Measurements from ENCODE around the gene TMEM202.
"Not testable (repeated sequence)": the region's sequence is repeated elsewhere in the genome, so short reads cannot be mapped to it uniquely, and the experiment has no call there.

TMEM202 gene, protein sequence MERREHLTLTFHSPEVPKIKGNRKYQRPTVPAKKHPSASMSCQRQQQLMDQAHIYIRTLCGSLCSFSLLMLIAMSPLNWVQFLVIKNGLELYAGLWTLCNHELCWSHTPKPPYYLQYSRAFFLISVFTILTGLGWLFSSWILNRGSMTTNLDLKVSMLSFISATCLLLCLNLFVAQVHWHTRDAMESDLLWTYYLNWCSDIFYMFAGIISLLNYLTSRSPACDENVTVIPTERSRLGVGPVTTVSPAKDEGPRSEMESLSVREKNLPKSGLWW

DNA sequence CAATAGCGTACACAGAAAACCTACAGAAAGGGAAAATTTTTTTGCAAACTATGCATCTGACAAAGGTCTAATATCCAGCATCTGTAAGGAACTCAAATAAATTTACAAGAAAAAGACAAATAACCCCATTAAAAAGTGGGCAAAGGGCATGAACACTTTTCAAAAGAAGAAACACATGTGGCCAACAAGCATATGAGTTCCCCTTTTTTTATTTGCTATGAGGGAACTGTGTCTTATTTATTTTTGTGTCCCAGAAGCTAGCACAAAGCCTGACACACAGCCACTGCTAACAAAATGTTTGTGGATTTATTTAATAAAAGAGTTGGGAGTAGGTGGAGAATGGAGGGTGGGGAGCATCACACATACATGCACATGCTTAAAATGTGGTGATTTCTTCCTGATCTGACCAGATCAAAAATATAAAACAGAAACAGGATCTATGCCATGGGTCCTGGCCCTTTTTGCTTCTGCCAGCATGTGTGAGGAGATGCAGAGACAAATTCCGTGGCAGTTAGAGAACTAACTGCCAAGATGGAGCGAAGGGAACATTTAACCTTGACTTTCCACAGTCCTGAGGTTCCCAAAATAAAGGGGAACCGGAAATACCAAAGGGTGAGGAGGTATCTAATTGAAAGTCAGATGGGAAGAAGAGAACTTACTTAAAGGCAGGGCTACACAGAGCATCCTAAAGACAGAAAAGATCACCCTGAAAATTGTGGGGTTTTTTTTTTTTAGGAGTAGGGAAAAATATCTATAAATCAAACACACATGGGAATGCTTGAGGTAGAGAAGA, at the start of gene TMEM202:
TMEM202 (plus strand) TSS at position 510 of the 793 bp plus-strand sequence; CDS start at position 532, 22 bp downstream.
- no peak for DNase-seq

DNA sequence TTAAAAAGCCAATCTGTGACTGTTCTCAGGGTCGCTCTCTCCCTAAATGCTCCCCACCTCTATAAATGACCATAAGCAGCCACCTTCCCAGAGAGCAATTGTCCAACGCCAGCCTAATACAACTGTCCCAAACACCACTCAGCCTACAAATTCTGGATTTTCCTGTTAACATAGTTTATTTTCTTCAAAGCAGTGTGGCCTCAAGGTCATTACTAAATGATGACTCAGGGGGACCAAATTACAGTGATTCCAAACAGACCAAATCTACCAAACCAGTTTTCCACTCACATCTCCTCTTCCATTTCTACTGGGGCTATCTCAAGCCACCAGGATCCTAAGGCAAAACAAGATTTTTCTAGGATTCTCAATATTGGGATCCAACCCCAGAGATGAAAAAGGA, 44.8 kb upstream of the TMEM202 start:
- DNase-seq: no peak

DNA sequence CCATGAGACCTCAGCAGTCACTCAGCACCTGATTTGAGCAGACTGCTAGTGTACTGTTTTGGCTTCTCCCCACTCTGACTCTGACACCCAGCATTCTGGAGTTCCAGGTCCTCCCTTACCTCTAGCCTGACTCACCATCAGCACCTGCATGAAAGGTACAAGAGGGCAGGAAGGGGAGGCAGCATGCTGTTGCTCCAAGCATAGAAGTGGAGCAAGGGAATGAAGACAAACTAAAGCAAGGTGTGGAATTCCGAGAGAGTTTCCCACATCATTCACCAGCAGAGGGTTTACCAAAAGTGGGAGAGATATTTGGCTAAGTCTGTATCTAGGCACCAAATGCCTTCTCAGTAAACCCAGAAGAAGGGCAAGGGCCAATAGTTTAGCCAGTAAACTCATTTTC, 43.6 kb upstream of the TMEM202 start:
- peak; percentile 38 for DNase-seq

DNA sequence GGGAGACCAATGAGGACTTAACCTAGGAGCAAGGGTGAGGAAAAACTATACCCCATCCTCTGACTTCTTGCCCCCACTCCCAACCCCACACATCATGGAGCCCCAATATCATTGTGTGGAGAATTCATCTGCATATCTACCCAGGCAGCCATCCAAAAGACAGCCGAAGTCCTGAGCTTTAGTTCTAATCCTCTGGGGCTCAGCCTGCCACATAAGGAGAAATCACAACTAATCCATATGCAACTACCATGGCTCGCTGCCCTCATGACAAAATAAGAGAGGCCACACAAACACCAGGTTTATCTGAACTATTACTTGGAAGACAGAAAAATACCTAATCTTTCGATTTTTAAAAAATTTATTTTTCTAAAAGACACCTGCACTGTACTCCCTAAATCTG, 40.0 kb upstream of the TMEM202 start:
- no peak for DNase-seq

DNA sequence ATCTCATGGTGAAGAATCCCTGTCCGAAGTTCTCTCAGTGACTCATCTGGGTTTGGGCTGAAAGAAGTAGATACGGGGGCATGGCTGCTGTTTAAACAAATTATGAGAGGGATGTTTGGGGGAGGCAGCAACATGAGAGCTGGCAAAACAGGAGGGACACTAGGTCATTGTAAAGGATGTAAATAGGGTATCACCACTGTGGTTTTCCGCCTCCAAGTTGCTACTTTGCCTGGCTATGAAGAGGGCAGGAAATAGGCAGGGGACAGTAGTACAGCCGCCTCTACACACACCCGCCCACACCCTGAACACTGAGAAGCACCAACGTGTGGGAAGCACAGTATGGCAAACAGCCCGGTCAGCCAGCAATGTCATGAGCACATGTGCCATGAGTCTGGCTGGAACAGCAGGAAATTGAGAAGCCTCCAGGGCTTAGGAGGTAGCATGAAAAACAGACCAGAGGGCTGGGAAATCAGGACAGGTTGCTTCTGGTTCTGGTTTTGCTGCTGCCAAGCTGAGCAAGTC, 39.4 kb upstream of the TMEM202 start:
- DNase-seq: no peak

DNA sequence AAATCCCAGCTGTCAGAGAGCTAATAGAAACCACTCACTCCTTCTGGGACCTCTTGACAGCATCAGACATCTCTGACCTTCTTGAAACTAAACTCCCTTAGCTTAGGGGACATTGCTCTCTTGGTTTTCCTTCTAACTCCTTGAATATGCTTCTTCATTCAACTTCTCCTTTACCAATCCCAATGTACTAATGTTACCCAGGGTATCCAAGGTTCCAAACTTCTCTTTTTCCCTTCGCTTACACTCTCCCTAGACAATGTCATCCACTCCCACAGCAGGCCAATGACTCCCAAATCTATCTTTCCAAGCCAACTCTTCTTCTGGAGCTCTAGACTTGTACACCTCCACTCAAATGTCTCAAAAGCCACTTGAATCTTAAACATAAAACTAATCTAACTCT, 36.9 kb upstream of the TMEM202 start:
- DNase-seq: no peak

DNA sequence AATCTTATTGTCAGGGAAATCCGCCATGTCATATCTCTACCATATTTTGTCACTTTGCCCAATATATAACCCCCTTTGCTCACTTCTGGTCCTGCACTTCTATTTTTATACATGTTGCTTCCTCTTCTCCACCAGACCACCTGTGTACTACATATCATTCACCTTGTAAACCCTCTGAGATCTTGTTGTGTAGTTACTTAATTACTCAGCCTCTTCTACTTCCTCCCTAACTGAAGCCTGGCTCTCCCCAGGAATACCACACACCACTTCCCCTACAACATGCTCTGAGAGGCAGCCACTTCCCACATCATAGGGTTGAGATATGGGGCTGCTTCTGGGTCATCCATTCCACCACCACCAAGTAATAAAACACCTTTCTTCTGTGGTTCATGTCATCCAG, 32.3 kb upstream of the TMEM202 start:
- DNase-seq: no peak

DNA sequence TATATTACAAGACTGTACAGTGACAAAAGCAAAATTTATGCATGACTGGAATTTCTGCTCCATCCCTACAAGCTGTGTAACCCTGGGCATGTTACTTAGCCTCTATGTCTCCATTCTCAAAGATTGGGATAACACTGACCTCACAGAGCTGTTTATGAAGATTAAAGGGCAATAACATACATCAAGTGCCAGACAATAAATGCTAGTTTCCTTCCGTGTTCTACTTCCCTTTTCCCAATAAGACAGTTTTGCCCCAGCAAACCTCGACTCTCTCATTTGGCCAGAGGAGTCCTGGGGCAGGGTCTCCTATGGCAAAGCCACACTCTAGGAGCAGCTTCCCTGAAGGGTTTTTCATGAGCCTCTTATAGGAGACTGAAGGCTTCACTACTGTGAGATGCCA, 29.8 kb upstream of the TMEM202 start:
- DNase-seq: no peak

DNA sequence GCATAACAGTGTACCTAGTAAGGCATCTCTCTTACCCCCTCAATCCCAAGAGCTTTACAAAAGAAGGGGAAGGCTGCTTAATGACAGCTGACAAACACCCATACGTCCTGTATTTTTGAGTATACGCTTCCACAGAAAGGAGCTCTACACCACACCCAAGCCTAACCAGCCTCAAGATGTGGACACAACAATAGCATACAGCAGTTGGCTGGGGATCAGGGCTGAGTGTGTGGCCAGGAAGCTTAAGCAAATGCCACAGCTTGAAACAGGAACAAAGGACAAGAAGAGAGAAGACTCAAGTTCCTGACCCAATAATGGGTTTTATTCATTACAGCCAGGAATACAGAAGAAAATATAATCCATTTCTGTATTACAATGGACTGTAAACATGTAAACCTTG, 29.2 kb upstream of the TMEM202 start:
- no peak for DNase-seq

DNA sequence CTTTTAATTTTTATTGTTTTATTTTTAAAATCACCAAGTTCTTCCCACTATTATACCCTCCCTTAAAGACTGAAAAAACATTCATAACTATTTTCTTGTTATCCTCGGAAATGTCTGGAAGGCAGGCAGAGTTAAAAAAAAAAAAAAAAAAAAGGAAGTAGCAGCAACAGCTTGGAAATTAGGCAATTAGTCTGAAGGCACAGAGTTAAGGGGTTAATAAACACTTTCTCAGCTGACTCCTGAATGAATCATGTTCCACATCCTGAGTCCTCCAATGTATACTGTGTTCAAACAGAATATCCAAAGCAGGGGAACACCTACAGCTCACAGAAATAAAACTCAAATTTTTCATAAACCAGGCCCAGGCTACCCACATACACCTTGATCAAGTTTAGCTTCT, 28.1 kb upstream of the TMEM202 start:
- no peak for DNase-seq

DNA sequence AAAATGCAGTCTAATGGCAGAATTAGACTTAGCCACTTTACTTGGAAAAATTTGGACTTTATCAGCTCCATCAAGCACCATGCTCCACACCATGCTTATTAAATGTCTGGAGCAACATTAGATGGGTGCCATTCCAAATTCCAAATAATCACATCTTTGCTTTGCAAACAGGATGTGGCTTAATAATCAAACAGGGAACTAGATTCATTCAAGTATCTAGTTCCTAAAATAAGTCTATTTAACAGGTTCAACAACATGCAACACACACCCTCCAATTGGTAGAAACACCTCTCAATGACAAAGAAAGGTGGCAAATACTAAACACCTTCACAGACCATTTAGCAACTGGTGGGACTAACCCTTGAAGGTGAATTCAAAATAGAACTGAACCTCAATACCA, 25.7 kb upstream of the TMEM202 start:
- DNase-seq: no peak

DNA sequence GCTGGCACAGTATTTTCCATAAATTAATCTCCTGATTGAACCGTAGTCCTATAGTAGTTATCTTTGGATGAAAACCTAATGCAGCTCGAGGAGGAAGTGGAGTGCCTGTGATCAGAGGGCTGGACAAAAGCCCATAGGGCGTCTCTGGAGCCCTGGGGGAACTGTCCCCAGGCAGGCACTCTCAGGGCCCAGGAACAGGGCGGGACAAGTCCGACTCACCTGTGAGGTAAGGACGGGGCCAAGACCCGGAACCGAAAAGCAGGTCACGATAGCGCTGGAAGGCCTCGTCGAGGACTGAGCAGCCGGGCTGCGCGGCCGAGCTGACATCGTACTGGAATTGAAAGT, 22.6 kb upstream of the TMEM202 start:
- no peak for DNase-seq

DNA sequence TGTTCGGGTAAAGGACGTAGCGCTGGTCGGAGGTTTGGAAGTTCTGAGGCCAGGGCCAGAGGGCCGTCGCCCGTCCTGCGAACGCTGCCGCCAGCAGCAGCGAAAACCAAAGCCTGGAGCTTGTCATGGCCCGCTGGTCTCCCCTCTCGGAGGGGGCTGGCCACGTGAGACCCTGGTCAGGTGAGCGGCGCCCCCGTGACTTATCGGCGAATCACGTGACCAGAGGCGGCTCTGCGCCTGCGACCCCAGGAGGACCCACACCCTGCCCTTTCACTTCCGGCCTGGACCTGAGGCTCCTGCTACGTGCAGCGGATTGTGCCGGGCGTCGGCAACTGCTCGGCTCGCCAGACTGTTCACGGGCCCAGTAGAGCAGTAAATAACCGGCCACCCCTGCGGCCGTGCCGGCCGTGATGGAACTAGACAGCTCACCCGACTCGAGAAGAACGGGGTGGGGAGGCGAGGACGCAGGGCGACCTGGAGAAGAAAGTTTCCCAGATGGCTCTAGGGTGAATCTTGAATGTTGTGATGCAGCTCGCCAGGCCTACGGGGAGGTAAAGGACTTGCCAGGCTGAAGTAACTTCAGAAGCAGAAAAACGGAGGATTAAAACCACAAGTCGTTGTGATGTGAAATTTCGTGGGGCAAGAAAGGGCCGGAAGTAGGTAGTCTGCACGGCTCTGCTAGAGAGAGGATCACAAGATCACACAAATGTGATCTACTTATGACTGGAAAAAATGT, 22.1 kb upstream of the TMEM202 start, which contains the start of gene HEXA:
HEXA (minus strand) TSS at position 169 of the 736 bp plus-strand sequence; CDS start at position 127, 42 bp downstream.
- peak; percentile 100 for DNase-seq

DNA sequence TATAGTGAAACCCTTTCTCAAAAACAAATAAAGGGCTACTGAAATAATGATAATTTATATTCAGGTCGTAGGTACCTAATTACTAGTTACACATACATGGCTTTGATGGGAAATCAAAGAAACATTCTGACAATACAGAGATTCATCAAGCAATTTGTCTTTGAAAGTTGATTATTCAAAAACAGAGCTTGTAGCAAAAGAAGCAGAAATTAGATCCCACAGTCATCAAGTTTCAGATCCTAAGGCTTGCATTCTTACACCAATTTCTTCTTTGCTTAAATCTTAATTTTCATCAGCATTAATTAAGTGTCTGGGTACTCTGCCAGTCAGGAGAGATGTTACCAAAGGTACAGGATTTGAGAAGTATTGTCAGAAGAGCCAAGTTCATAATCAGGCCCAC, 20.8 kb upstream of the TMEM202 start:
- no peak for DNase-seq

DNA sequence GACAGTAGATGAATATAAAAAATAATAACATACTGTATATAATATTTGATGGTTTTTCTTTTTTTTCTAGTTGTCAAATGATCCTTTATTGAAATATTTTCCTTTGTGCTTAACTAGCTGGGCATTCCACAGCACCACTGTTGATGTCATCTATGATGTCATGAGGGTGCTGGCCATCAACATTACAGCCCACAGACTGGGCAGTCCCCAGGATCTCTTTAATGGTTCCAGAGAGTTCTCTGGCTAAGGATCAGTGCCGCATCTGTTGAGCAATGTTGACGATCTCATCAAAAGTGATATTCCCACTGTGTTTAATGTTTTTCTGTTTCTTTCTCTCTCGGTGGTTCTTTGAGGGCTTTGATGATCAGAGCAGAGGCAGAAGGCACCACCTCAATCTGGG, 19.0 kb upstream of the TMEM202 start:
- DNase-seq: not testable (repeated sequence)

DNA sequence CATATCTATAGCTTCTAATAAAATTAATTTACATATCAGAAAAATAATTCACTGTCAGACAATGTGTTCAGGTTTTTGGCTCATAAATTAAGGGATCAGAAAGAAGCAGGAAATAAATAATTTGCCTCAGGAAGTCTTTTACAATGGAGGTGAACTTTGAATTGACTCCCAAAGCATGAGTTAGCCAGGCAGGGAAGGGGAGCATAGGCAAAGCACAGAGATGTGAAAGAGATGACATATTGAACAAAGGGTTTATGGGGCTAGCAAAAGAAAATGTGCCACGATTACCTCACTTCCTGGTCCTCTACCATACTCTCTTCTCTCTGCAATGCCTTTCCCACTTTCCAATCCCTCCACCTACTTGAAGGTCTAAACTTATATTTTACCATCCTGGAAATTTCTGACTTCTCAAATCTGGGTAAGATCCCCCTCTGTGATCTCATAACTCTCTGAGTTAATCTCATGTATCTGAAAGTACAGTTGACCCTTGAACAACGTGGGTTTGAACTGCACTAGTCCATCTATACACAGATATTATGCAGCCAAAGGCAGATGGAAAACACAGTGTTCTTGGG, 18.2 kb upstream of the TMEM202 start:
- DNase-seq: no peak

DNA sequence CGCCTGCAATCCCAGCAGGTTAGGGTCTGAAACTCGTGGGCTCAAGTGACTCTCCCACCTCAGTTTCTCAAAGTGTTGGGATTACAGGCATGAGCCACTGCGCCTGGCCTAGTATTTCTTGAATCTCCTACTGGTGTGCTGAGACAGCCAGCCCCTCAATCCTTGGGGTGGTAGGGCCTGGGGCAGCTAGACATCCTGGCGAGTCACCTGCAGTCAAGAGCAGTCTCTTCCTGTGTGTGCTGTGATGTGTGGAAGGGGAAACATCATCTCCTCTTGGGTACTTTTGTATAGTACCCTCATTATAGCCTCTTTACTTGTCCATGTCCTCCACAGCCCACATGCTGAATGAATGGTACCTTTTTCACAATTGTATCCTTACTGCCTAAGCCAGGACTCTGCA, 17.4 kb upstream of the TMEM202 start:
- DNase-seq: no peak

DNA sequence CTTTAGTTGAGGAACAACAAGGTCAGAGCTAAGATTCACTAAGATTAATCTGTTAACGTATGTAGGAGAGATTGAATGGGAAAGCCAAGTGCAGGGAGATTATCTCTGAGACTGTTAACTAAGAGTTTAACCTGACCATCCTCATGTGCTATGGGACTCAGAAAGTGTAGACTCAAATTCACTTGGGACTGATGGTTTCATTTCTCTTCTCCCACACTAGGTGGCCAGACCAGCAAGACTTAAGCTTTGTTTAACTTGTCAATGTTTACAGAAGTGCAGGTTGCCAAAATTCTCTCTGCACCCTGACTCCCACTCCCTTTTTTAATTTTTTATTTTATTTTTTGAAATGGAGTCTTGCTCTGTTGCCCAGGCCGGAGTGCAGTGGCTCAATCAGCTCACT, 16.0 kb upstream of the TMEM202 start:
- DNase-seq: no peak

DNA sequence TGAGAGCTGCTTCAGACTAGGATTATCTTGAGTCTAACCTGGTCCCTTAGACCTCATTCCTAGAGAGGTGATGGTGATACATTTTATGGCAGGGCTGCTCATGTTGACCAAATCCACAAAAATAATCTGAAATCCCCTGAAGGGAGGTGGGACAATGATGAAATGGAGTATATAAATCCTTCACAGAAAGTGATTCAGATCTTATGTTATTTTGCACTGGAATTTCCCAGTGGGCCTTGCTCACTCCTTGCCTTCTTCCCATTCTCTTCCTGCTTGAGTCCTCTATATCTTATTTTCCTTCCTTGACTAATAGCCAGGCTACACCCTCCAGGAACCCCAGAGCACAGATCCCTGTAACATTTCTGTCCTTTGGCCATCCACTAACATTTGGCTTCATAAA, 10.4 kb upstream of the TMEM202 start:
- DNase-seq: no peak

DNA sequence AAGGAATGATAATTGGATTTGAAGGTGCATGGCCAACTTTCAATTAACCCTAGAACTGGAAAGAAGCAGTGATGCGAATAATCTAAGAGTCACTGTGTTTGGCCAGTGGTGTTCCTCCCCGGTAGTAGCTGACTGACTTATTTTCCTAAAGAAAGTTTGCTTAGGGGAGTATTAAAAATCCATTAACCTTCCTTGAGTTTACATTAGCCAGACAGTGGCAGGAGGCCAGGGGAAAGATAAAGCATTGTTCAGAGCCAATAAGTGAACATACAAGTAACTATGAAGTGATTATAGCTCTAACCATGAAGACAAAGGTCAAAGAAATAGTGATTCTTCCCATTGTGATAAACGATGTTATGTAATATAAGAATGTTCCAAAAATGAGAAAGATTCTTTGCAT, 8.9 kb upstream of the TMEM202 start:
- DNase-seq: no peak

DNA sequence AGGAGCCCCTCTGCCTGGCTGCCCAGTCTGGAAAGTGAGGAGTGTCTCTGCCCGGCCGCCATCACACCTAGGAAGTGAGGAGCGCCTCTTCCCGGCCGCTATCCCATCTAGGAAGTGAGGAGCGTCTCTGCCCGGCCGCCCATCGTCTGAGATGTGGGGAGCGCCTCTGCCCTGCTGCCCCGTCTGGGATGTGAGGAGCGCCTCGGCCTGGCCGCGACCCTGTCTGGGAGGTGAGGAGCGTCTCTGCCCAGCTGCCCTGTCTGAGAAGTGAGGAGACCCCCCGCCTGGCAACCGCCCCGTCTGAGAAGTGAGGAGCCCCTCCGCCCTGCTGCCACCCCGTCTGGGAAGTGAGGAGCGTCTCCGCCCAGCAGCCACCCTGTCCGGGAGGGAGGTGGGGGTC, 1.8 kb upstream of the TMEM202 start:
- not testable (repeated sequence) for DNase-seq

DNA sequence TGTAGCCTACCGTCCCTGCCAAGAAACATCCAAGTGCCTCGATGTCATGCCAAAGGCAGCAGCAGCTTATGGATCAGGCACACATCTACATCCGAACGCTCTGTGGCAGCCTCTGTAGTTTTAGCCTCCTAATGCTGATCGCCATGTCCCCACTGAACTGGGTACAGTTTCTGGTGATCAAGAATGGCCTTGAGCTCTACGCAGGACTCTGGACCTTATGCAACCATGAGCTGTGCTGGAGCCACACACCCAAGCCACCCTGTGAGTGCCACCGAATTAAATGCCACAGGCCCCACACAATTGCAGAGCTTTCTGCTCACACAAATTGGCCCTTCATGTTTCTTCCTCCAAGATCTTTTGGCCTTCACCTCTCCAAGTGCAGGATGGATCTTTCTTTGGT, 543 bp downstream of the TMEM202 start:
- DNase-seq: no peak

DNA sequence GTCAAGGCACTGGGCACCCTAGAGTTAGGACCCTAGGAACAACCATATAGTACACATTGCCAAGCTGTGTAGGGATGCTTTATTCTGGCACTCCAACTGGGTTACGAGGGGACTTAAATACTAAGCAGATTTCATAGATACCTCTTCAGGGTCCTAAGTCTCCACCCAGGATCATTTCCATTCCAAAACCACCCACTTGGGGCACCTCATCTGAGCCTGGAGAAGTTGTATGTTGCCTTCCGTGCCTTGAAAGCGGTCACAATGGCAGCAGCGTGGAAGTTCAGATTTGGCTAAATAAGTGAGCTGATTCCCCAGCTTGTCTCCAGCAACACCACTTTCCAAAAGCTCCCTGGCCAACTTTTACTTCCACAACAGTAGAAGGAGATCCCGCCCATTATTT, 4.6 kb downstream of the TMEM202 start:
- DNase-seq: no peak
